Panc1 (cell line): ENCODE results near the gene HK1.

Experiments used
- CTCF ChIP-seq: fragments of 450-650 bp; IDR thresholded peaks from 2 replicates; pipeline ENCODE4 v1.5.1; 2017; ENCODE audit warnings: mild to moderate bottlenecking
- TCF7L2 ChIP-seq: IDR thresholded peaks from 2 replicates; pipeline ENCODE4 v1.6.1; 2011; ENCODE audit warnings: mild to moderate bottlenecking, low read depth, low read length, inconsistent platforms

DNA sequence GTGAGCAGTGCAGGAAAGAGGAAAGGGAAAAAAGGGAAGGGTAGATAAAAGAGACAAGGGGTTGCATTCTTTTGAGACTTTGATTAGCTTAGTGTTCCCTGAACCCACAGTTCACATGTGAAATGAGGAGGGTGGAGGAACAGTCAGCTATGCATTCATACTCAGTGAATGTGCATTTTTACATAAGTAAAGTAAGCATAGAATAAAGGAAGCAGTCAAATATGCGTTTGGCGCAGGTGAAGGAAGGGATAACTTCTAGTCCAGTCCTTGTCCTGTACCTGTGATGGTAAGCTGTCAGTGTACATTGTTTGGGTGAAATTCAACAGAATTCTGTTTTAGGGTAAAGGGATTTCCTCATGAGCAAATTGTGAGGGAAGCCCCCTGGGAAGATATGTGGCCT lies 28.1 kb downstream of the HK1 start:
- TF ChIP-seq TCF7L2 (no peak), CTCF (no peak)
